ENCODE measurements around the gene PTPRG.

PTPRG gene

DNA sequence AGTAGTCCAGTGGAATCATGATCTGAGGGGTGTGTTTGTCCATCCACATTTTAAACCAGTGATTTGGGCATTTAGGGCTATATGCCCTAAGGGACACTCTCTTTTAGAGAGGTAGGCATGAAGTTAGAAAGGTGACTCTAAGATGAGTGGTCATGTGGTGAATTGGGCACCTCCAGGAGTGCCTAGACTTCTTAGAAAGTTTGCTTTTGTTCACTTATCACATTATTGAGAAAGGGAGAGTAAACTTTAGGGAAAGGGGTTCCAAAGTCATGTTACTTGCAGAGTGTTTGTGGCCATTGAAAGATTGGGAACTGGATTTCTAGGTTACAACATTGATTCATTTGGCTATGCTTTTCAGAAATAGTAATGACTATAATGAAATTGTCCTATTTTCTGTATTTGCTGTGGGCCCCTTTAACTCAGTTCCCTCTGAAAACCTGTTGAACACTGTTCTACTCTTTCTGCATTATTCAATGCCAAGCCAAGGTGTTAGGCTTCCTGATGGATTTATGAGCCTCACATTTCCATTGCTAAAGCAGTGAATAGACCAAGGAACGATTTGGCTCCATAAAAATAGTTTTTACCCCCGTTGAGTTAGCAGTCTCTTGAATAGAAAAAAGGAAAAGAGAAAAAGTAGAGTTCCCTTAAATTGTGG lies 169.3 kb downstream of the PTPRG start:
- DNase-seq, result no peak
- in situ Hi-C loops (cut with HindIII; ENCODE audit: low pct_ligation_motif_present, low sequenced_read_pairs), result no loop called here
- Histone ChIP-seq H3K27ac (no peak overlapping the region), H3K27me3 (replicated peaks) (no peaks in the 10 kb centered on the region), H3K4me3 (ENCODE audit: low read depth, low read length) (no peak overlapping the region), H3K36me3 (replicated peaks) (no peaks in the 10 kb centered on the region)
- TF ChIP-seq, protein P1, sequence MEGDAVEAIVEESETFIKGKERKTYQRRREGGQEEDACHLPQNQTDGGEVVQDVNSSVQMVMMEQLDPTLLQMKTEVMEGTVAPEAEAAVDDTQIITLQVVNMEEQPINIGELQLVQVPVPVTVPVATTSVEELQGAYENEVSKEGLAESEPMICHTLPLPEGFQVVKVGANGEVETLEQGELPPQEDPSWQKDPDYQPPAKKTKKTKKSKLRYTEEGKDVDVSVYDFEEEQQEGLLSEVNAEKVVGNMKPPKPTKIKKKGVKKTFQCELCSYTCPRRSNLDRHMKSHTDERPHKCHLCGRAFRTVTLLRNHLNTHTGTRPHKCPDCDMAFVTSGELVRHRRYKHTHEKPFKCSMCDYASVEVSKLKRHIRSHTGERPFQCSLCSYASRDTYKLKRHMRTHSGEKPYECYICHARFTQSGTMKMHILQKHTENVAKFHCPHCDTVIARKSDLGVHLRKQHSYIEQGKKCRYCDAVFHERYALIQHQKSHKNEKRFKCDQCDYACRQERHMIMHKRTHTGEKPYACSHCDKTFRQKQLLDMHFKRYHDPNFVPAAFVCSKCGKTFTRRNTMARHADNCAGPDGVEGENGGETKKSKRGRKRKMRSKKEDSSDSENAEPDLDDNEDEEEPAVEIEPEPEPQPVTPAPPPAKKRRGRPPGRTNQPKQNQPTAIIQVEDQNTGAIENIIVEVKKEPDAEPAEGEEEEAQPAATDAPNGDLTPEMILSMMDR (IDR thresholded peaks at IDR 0.05; ENCODE audit: low read depth, low read length, missing control alignments), result no peak

DNA sequence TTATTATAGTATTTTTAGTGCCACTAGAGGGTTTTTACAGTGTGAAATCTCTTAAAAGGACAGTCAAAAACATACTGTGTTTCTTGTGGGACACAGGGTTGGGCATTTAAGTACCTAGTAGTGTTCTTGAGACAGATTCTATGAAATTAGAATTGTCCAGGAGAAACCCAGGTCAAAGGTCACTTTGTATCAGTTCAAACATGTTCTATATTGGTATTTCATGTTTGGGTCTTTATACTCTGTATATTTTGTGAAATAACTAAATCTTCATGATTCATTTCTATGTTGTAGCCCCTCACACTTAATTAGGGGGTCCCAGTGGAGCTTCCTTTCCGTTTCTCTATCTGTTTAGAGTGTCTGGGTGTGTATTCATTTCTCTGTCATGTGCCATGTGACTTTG lies 171.6 kb downstream of the PTPRG start:
- H3K27me3 ChIP-seq (replicated peaks), result no peaks in the 10 kb centered on the region
- no peak for DNase-seq
- TF ChIP-seq, protein P1 (IDR thresholded peaks at IDR 0.05; ENCODE audit: low read depth, low read length, missing control alignments), result no peak
- no peak overlapping the region for H3K4me3 ChIP-seq (ENCODE audit: low read depth, low read length)
- in situ Hi-C loops (cut with HindIII; ENCODE audit: low pct_ligation_motif_present, low sequenced_read_pairs), result no loop called here
- no peaks in the 10 kb centered on the region for H3K36me3 ChIP-seq (replicated peaks)
- H3K27ac ChIP-seq, result no peak overlapping the region

DNA sequence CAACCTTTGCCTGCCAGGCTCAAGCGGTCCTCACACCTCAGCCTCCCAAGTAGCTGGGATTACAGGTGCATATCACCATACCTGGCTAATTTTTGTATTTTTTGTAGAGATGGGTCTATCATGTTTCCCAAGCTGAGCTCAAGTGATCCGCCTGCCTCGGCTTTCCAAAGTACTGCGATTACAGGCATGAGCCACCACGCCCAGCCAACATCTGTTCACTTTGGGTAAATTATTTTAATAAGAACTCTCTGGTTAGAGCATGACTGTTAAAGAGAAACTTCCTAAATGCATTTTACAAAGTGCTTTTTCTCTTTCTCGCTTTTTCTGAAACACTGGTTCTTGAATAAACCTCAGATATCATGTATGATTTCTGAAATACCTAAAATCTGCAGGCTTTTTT lies 172.5 kb downstream of the PTPRG start:
- no peak overlapping the region for H3K27ac ChIP-seq
- in situ Hi-C loops (cut with HindIII; ENCODE audit: low pct_ligation_motif_present, low sequenced_read_pairs), result no loop called here
- H3K4me3 ChIP-seq (ENCODE audit: low read depth, low read length), result no peak overlapping the region
- H3K27me3 ChIP-seq (replicated peaks), result no peaks in the 10 kb centered on the region
- TF ChIP-seq, protein P1 (IDR thresholded peaks at IDR 0.05; ENCODE audit: low read depth, low read length, missing control alignments), result no peak
- no peaks in the 10 kb centered on the region for H3K36me3 ChIP-seq (replicated peaks)
- no peak for DNase-seq

DNA sequence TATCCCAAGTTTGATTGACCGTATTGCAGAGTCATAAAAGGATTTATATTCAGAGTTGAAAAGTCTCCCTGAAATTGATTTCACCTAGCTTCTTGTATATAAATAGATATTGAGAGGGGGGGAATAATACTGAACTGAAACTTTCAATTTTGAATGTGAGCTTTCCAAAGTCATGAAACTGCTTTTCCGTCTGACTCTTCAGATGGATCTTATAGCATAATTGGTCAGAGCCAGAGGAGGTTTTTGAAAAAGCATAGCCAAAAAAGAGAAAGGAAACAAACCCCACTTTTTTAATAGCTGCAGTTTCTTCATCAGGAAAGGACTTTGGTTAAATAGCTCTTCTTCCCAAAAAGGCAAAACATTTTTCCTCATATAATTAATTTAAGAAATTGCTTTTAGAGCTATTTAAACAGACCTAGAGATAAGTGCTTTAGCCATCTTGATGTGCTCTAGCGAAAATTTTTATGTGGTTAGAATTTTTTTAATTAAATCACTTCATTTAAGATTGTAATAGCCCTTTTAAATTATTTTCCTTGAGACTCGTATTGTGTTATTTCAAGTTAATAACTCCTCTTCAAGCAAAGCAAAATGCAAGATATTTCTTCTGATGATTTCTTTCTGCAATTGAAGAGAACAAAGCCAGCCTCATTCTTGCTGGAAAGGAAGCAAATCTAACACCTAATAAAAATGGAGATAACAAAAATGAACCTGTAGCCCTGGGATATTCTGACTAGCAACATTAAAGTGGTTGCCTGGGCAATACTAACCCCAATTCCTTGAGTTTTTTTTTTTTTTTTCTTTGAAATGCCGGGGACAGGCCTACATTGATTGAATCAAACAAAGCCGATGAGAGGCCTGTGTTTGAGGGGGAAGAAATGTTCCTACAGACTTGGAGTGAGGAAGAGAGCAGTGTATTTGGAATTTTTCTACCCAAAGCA lies 173.6 kb downstream of the PTPRG start:
- Histone ChIP-seq H3K27ac (no peak overlapping the region), H3K36me3 (replicated peaks) (no peaks in the 10 kb centered on the region), H3K4me3 (ENCODE audit: low read depth, low read length) (no peak overlapping the region), H3K27me3 (replicated peaks) (no peaks in the 10 kb centered on the region)
- TF ChIP-seq, protein P1 (IDR thresholded peaks at IDR 0.05; ENCODE audit: low read depth, low read length, missing control alignments), result no peak
- in situ Hi-C loops (cut with HindIII; ENCODE audit: low pct_ligation_motif_present, low sequenced_read_pairs), result no loop called here
- DNase-seq, result no peak

DNA sequence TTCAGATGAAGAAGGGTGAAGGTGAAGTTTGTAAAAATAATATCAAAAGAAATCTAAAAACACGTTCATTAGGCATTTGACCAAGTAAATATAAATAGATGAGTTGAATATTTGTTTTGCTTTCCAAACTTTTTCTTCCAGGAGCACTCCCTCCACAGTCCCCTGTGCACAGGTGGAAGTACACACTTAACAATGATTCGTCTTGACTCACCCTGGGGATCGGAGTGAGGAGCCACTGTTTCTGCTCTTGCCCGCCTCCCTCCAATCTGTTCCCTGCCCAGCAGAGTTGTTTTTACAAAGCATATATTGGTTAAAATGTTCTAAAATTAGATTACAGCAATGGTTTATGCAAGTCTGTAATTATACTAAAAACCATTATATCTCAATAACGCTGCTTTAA lies 175.1 kb downstream of the PTPRG start:
- no peaks in the 10 kb centered on the region for H3K36me3 ChIP-seq (replicated peaks)
- in situ Hi-C loops (cut with HindIII; ENCODE audit: low pct_ligation_motif_present, low sequenced_read_pairs), result no loop called here
- DNase-seq, result no peak
- no peak overlapping the region for H3K27ac ChIP-seq
- TF ChIP-seq, protein P1 (IDR thresholded peaks at IDR 0.05; ENCODE audit: low read depth, low read length, missing control alignments), result no peak
- H3K4me3 ChIP-seq (ENCODE audit: low read depth, low read length), result no peak overlapping the region
- H3K27me3 ChIP-seq (replicated peaks), result no peaks in the 10 kb centered on the region

Measured in brain microvascular endothelial cell (primary cell).